PFSK-1 (cell line): ENCODE results near the gene NOL9.

Experiments used
- POLR2AphosphoS5 ChIP-seq: IDR thresholded peaks from 2 replicates; pipeline ENCODE4 v1.6.1; 2012; ENCODE audit warnings: low read depth, mild to moderate bottlenecking, control low read depth, low read length, moderate library complexity
- TAF1 ChIP-seq: IDR thresholded peaks from 2 replicates; pipeline ENCODE4 v1.6.1; 2012; ENCODE audit warnings: low read length, control low read depth, borderline replicate concordance; ENCODE audit not compliant: insufficient read depth

DNA sequence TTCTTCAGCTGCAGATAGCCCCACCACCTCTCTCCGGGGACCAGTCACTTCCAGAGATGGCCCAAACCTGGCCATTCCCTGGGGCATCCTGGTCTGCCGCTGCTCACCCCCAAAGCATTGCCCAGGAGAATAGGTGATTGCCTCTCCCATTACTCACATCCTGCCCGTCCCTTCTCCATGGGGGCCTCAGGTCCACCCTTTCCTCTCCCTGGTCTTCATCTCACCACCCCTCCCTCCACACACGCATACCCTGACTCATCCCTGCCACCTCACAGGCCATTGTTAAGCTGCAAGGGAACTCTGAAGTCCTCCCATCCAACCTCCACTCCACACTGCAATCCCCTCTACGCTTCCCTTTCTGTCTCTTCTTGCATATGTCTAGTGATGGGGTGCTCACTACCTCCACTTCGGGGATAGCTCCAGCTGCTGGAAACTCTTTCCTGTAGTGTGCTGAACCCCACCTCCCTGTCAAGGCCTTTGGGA, 62.8 kb downstream of the NOL9 start, which contains the start of gene PLEKHG5:
- TF ChIP-seq POLR2AphosphoS5 (no peak), TAF1 (no peak)
